ENCODE data around the gene TBC1D12.
"Not testable (repeated sequence)": the region's sequence is repeated elsewhere in the genome, so short reads cannot be mapped to it uniquely, and the experiment has no call there.

Gene TBC1D12

DNA sequence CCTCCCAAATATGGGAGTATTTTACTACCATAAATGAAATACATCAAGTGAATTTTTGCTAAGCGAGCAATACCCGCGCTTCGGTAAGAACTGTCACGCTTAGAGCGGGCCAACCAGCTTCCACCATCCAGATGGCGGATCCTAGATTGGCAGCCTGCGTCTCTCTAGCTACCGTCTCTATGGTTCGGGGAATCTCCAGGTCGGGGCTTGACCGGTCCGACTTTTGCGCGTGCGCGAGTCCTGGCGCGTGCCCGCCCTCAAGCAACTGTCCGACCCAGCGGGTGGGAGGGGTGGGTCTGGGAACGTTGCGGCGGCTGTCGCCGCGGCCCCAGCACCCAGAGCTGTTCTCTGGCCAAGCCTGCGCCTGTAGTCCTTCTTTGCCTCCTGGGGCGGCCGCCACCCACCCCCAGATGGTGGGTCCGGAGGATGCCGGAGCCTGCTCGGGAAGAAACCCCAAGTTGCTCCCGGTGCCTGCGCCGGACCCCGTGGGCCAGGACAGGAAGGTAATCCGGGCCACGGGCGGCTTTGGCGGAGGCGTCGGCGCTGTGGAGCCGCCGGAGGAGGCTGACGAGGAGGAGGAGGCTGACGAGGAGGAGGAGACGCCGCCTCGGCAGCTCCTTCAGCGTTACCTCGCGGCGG is at the start of gene TBC1D12:
Gene TBC1D12 (plus strand): TSS at position 338 of the 639 bp plus-strand sequence. CDS start 73 bp downstream, at position 411.
- DNase-seq, result peak; percentile 89

- no peak for DNase-seq
These were observed 49.0 kb upstream of the TBC1D12 start for GRCh38 chr10:94353336-94353735.

DNA sequence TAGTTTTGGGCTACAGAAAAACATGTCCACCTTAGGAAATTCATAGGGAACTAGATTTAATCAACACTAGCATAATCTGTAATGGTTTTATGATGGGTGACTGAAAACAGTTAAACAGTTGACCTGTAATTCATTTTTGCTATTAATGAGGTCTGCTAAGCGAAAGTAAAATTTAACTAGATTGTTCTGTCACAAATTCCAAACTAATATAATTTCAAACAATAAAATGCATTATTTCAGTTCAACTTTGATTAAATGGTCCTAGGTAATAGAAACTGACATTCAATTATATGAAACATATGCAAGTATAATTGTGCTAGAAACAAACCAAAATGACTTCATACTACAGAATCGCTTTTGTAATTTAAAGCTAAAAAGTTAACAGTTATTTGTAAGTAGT is 46.5 kb upstream of the TBC1D12 start:
- no peak for DNase-seq

- DNase-seq, result no peak
These were observed 45.1 kb upstream of the TBC1D12 start for GRCh38 chr10:94357193-94357592.

DNA sequence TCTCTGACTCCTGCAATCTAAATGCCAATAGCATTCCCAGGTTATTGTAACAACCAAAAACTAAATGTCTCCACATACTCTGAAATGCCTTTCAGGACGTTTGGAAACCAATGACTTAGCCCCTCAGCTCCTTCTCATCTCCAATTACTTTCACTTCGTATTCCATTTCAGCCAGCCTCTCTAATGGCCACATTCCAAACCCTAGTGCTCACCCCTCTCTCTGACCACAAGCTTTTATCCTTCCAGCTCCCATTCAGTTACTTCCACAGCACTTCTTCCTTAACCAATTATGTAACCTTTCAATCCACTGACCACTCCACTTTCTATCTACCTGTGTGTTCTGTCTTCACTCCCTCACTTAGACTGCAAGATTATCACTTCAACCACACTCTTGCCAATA is 43.9 kb upstream of the TBC1D12 start:
- DNase-seq, result peak; percentile 6

DNA sequence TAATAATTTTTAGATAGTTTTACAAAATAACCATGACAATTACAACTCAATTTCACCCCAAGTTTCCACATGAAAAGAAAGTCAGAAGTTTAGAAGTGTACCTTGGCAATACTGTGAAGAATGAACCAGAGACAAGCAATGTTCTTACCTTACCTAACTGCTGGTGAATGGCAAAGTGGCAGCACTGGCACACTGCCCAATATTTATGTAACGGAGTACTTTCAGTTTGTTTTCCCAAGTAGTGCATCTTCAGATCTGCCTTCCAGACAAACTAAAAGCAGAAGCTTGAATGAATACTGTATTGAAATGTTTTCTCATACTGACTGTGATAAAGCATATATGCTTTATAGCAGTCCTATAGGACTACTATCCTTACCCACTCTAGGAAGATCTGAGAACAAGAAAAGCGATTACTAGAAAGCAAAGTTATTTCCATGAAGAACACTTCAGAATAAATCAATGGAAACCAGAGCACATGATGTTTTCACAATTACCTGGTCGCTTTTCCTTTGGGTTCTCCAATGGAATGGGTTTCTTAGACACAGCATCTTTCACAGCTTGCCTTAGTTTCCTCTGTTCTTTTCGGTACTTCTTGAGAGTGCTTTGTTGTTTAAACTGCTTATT is 41.1 kb upstream of the TBC1D12 start:
- DNase-seq, result peak; percentile 6

GRCh38 chr10:94362360-94363250 is 39.7 kb upstream of the TBC1D12 start, which contains the start of gene NOC3L:
Gene NOC3L, minus strand, starts transcription at chr10:94362939. Its CDS starts 101 bp downstream, at chr10:94362838.
- DNase-seq, result peak; percentile 94

GRCh38 chr10:94363251-94363565 is 39.1 kb upstream of the TBC1D12 start:
- no peak for DNase-seq

GRCh38 chr10:94364482-94364881 is 37.9 kb upstream of the TBC1D12 start:
- no peak for DNase-seq

DNA sequence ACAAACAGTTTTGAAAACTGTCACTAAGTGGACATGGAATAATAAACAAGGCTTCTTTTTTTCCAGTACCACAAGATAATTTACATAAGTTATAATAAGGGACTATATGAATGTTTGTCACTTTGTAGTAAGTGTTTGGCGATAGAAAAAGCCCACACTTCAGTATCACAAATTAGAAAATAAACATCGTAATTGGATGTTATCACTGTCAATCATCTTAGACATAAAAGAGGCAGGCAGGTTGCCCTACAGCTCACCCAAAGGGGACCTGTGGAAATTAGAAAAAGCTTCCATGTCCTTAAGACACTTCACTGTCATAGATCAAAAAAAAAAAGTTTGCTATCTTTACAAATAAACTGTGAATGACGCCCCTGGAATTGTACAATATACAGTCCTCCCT is 36.0 kb upstream of the TBC1D12 start:
- DNase-seq, result peak; percentile 16

DNA sequence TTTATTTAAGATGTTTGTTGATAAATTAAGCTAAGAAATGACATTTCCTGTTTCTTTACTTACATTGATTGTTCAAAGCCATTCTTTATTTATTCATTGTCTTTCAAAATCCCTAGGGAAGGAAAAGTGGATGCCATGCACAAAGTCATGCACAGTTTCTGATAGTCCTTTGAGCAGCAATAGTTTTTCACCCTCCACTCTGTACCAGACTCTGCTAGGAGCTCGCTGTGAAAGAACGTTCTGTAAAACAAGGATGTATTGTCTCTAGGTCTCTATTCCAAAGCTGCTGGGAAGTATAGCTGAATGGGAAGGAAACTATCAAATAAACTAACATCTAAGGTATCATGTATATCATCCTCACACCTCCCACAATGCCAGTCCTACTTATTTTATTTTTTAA is 31.8 kb upstream of the TBC1D12 start:
- DNase-seq, result no peak

DNA sequence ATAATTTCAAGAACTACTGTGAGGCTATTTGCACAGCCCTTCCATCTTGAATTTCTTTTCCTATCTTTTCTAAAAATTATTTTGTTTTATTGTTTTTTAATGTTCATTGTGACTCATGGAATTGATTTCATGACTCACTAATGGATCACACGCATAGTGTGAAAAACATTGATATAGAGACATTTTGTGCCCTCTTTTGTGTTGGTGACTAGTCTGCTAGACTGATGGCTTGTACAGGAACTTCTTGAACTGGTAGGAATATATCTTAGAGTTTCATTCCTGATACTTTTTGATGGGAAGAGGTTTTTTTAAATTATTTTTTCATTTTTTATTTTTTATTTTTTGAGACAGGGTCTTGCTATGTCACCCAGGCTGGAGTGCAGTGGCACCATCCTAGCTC is 27.0 kb upstream of the TBC1D12 start:
- DNase-seq, result no peak

DNA sequence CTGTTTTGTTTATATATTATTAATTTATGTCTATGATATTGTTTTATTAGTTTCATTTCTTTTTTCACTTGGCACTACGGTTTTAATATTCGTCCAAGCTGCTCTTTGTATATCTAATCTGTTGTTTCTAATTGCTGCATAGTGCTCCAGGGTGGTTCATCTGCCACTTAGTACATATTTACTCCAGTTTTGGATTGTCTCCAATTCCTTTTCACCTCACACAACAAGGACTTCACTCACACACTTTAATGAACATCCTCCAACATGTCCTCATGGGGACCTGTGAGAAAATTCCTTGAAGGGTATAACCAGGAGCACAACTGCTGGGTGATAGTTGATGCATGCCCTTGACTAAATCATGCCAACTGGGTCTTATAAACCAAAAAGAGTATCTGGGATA is 25.5 kb upstream of the TBC1D12 start:
- no peak for DNase-seq

GRCh38 chr10:94383530-94383929 is 18.8 kb upstream of the TBC1D12 start:
- peak; percentile 94 for DNase-seq

DNA sequence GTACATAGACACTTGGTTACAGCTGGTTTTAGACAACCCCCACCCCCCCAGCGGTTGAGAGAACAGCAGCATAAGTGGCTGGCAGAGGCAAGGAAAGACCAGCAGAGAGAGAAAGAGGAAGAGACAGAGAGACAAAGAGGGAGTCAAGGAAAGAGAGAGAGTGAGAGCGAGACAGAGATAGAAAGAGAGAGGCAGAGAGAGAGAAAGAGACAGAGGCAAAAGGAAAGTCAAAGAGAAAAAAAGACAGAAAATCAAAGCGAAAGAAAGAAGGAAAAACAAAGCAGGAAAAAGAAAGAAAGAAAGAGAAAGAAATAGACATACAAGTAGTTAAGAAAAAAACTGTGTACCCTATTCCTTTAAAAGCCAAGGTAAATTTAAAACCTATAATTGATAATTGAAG is 16.6 kb upstream of the TBC1D12 start:
- DNase-seq, result peak; percentile 1

DNA sequence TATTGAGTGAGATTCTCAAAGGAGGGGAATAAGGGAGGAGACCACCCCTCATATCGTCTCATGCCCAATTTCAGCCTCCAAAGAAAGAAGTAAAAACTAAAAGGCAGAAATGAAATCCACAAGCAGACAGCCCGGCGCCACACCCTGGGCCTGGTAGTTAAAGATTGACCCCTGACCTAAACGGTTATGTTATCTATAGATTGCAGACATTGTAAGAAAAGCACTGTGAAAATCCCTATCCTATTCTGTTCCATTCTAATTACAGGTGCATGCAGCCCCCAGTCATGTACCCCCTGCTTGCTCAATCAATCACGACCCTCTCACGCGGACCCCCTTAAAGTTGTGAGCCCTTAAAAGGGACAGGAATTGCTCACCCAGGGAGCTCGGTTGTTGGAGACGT is 10.2 kb upstream of the TBC1D12 start:
- not testable (repeated sequence) for DNase-seq

DNA sequence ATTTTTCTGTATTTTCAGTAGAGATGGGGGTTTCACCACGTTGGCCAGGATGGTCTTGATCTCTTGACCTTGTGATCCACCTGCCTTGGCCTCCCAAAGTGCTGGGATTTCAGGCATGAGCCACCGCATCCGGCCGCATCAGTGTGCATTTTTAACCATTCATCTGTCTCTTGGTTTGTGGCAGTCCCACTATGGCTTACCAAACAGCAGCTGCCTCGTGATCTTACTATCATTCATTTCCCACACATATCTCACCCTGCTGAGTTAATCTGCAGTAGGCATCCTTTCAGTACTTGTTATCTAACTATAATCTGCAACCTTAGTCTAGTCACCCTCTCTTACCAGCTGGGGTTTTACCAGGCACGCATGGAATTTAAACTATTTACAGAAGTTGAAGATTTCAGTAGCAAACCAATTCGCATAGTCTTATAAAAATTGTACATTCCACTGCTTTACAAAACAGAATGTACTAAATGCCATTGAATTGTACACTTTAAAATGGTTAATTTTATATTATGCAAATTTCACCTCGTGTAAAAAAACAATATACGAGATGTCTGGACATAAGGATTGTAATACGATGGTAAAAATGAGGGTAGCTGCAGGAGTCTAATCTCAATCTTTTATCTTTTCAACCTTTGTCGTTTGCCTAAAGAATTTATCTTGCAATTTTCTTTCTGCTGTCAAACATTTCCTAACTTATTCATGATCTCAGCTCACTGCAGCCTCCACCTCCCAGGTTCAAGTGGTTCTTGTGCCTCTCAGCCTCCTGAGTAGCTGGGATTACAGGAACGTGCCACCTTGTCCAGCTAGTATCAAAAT is 4.6 kb upstream of the TBC1D12 start:
- DNase-seq, result no peak

DNA sequence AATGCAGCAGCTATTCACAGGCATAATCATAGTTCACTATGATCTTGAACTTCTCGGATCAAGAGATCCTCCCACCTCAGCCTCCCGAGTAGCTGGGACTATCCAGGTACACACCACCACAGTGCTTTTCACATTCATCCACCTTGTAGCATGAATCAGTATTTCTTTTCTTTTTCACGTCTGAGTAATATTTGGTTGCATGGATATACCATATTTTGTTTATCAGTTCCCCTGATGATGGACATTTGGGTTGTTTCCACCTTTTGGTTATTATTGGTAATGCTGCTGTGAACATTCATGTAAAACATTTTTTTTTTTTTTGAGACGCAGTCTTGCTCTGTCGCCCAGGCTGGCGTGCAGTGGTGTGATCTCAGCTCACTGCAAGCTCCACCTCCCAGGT is 3.6 kb upstream of the TBC1D12 start:
- DNase-seq, result no peak

DNA sequence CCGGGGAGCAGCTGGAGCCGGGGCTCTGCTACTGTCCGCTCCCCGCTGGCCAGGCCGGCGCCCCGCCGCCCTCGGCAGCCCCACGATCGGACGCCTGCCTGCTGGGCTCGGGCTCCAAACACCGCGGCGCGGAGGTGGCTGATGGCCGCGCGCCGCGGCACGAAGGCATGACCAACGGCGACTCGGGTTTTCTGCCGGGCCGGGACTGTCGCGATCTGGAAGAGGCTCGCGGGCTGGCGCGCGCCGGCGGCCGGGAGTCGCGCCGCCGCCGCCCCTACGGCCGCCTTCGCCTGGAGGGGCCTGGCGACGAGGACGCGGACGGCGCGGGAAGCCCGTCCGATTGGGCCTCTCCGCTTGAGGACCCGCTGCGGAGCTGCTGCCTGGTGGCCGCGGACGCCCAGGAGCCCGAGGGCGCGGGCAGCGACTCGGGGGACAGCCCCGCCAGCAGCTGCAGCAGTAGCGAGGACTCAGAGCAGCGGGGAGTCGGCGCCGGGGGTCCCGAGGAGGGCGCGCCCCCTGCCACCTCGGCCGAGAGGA is 570 bp downstream of the TBC1D12 start:
- no peak for DNase-seq

DNA sequence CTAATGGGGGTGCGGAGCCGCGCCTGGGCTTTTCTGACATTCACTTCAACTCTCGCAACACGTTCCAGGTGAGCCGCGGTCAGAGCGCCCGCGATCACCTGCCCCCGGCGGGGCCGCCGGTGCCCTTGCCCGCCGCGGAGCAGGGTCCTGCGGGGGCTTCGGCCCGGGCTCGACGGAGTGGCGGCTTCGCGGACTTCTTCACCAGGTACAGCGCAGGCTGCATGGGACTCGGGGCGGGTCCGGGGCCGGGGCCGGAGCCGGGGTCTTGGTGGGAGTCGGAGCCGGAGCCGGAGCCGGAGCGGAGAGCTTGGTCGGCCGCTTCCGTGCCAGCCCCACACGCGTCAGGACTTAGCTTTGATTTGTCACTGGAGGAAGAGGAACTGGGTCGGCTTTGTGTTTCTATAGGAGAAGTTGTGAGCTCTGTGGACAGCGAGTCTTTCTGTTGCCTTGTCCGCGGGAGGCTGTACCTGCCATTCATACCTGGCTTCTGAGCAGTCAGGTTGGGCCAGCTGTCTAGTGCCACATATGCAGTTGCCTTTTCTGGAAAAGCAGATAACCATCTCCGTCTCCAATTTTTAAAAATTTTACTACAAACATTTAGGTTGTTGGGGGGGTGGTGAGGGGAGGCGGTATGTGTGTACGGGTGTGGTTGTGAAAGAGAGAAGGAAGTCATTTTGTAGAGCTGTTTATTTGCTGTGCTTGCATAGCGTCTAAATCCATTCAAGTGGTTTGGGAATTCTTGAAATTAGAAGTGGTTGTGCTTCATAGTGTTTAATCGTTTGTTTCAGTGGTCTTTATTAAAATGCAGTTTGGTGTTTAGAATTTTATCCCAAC is 1.3 kb downstream of the TBC1D12 start:
- peak; percentile 82 for DNase-seq

GRCh38 chr10:94405406-94405805 is 3.1 kb downstream of the TBC1D12 start:
- DNase-seq, result no peak

DNA sequence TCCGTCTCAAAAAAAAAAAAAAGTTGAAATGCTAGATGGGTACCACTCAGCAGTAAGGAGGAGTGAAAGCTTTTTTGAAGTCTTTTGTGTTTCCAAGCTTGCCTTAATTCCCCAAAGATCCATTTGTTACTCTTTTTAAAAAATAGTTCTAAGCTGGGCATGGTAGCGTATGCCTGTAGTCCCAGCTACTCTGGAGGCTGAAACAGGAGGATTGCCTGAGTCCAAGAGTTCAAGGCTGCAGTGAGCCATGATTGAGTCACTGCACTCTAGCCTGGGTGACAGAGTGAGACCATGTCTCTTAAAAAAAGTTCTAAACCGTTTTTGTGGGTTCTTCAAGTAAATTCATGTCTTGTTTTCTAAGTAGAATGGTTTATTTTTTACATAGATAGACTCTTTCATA is 5.3 kb downstream of the TBC1D12 start:
- DNase-seq, result no peak
